ENCODE data around the gene NKAP. TPM values are rescaled to one million over a fixed set of nuclear protein-coding genes. Genes with fewer than 3 reads are reported as not detected.

Gene NKAP
- total RNA-seq, 2 experiments from 2014 or later, result 6.9 to 11.9 TPM

GRCh38 chrX:119880552-119881437 is 62.8 kb downstream of the NKAP start:
- Histone ChIP-seq H3K4me3 (ENCODE audit: low read depth, low read length, poor library complexity, severe bottlenecking) (no peak overlapping the region), H3K36me3 (ENCODE audit: insufficient read depth, low read length) (peaks cover 26% of the 10 kb centered on the region), H3K9me2 (ENCODE audit: insufficient read depth, low read length) (no peaks in the 10 kb centered on the region), H3K4me1 (ENCODE audit: insufficient read depth, low read length, poor library complexity, severe bottlenecking) (peaks cover 15% of the 10 kb centered on the region), H3K9me3 (ENCODE audit: low read length) (no peaks in the 10 kb centered on the region), H2AFZ (ENCODE audit: low read length) (no peak overlapping the region), H3K4me2 (ENCODE audit: low read length) (peak overlapping the region; percentile 38), H3K27ac (ENCODE audit: low read depth, low read length, poor library complexity, severe bottlenecking) (peak overlapping the region; percentile 37), H4K20me1 (ENCODE audit: insufficient read depth, low read length) (no peaks in the 10 kb centered on the region), H3K79me2 (ENCODE audit: insufficient read depth, low read depth, low read length) (no peaks in the 10 kb centered on the region)
- intact Hi-C loops (cut with micrococcal nuclease; ENCODE audit: unreplicated experiment), result loop anchor here (2.0 kb wide), 1 partner anchor 90 kb away; the partner anchor contains the start of gene RPL39
- no TSS peak for BruUV-seq (replicated peaks)
- peak; percentile 76 for DNase-seq (ENCODE audit: low spot score)
- POLR2A ChIA-PET, result interaction anchor here (0.5 kb wide), 1 partner anchor 318 kb away, joined by 5 read pairs; no protein-coding TSS in a partner anchor
- CTCF ChIA-PET (ENCODE audit: unreplicated experiment), result no interaction called here
- TF ChIP-seq EZH2phosphoT487 (IDR thresholded peaks at IDR 0.05; ENCODE audit: borderline replicate concordance, low read depth, low read length), result no peak
- TF ChIP-seq, protein P1, sequence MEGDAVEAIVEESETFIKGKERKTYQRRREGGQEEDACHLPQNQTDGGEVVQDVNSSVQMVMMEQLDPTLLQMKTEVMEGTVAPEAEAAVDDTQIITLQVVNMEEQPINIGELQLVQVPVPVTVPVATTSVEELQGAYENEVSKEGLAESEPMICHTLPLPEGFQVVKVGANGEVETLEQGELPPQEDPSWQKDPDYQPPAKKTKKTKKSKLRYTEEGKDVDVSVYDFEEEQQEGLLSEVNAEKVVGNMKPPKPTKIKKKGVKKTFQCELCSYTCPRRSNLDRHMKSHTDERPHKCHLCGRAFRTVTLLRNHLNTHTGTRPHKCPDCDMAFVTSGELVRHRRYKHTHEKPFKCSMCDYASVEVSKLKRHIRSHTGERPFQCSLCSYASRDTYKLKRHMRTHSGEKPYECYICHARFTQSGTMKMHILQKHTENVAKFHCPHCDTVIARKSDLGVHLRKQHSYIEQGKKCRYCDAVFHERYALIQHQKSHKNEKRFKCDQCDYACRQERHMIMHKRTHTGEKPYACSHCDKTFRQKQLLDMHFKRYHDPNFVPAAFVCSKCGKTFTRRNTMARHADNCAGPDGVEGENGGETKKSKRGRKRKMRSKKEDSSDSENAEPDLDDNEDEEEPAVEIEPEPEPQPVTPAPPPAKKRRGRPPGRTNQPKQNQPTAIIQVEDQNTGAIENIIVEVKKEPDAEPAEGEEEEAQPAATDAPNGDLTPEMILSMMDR (conservative IDR thresholded peaks at IDR 0.05; ENCODE audit: low read length), result peak; percentile 77

- H3K4me1 ChIP-seq (ENCODE audit: insufficient read depth, low read length, poor library complexity, severe bottlenecking), result peaks cover 15% of the 10 kb centered on the region
- no peaks in the 10 kb centered on the region for H3K9me3 ChIP-seq (ENCODE audit: low read length)
- H3K4me3 ChIP-seq (ENCODE audit: low read depth, low read length, poor library complexity, severe bottlenecking), result no peak overlapping the region
- intact Hi-C loops (cut with micrococcal nuclease; ENCODE audit: unreplicated experiment), result loop anchor here (2.0 kb wide), 1 partner anchor 89 kb away; the partner anchor contains the start of gene RPL39
- H4K20me1 ChIP-seq (ENCODE audit: insufficient read depth, low read length), result no peaks in the 10 kb centered on the region
- no peaks in the 10 kb centered on the region for H3K79me2 ChIP-seq (ENCODE audit: insufficient read depth, low read depth, low read length)
- ChIA-PET CTCF (ENCODE audit: unreplicated experiment) (no interaction called here), POLR2A (no interaction called here)
- no peaks in the 10 kb centered on the region for H3K9me2 ChIP-seq (ENCODE audit: insufficient read depth, low read length)
- BruUV-seq (replicated peaks), result no TSS peak
- peak overlapping the region; percentile 38 for H3K4me2 ChIP-seq (ENCODE audit: low read length)
- peaks cover 33% of the 10 kb centered on the region for H3K36me3 ChIP-seq (ENCODE audit: insufficient read depth, low read length)
- H2AFZ ChIP-seq (ENCODE audit: low read length), result no peak overlapping the region
- peak; percentile 64 for DNase-seq (ENCODE audit: low spot score)
- peak overlapping the region; percentile 37 for H3K27ac ChIP-seq (ENCODE audit: low read depth, low read length, poor library complexity, severe bottlenecking)
- no peak for TF ChIP-seq EZH2phosphoT487 (IDR thresholded peaks at IDR 0.05; ENCODE audit: borderline replicate concordance, low read depth, low read length)
- TF ChIP-seq, protein P1 (conservative IDR thresholded peaks at IDR 0.05; ENCODE audit: low read length), result no peak
Observed at GRCh38 chrX:119880076-119880475, 63.5 kb downstream of the NKAP start.

Measured in OCI-LY7 (cell line).